HL-60 (cell line): ENCODE data around the gene TPH2.

ENCODE experiments used
- DNase-seq, 2 experiments: peaks; one replicate each; pipeline ENCODE4 v3.0.0-alpha.2; 2010 to 2020; ENCODE audit warnings: low read depth in 1 of 2, low spot score in 1 of 2
- H3K27ac ChIP-seq: fragments of 250-450 bp; sonication (Bioruptor Pico); replicated peaks from 2 replicates; pipeline ENCODE4 v1.5.1; 2020; ENCODE audit warnings: mild to moderate bottlenecking, moderate library complexity
- H3K27me3 ChIP-seq: fragments of 250-450 bp; sonication (Bioruptor Pico); 2 replicates; pipeline ENCODE4 v1.5.1; 2021; ENCODE audit warnings: mild to moderate bottlenecking, moderate library complexity; ENCODE audit not compliant: insufficient read depth, poor library complexity, severe bottlenecking
- H3K4me3 ChIP-seq: replicated peaks from 2 replicates; pipeline ENCODE4 v1.5.1; 2011; ENCODE audit warnings: mild to moderate bottlenecking, control low read depth, low read length; ENCODE audit not compliant: insufficient read depth
- GABPA ChIP-seq: IDR thresholded peaks from 2 replicates; pipeline ENCODE4 v1.6.1; 2012; ENCODE audit warnings: low read depth
- POLR2AphosphoS5 ChIP-seq: IDR thresholded peaks from 2 replicates; pipeline ENCODE4 v1.6.1; 2012; ENCODE audit warnings: low read depth
- SPI1 ChIP-seq: IDR thresholded peaks from 2 replicates; pipeline ENCODE4 v1.6.1; 2012; ENCODE audit warnings: low read depth, mild to moderate bottlenecking, borderline replicate concordance
- TF ChIP-seq, protein P1 (sequence below): IDR thresholded peaks from one replicate; pipeline ENCODE4 v1.5.1; 2011; ENCODE audit warnings: low read length, control low read depth, inconsistent platforms; ENCODE audit not compliant: insufficient read depth
- TF ChIP-seq, protein P2 (sequence below): IDR thresholded peaks from 2 replicates; pipeline ENCODE4 v1.6.1; 2012; ENCODE audit warnings: low read depth; ENCODE audit not compliant: insufficient replicate concordance

TPH2 gene

DNA sequence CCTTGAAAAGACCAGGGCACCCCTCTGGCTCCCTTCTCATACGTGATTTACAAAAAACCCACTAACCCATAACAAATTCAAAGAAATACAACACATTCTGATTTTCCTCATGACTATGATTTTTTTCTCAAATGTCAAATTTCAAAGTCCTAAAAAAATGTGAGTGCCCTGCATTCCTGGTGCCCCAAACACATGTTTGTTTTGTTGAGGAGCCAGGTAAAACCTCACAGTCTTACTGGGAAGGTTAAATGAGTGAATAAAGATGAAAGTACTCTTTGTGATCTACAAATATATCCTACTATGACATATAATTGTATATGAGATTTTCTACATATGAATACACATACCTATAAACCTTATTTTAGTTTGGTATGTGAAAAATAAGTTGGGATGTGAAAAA lies 30.7 kb downstream of the TPH2 start:
- Histone ChIP-seq H3K27me3 (no peaks in the 10 kb centered on the region), H3K27ac (no peak overlapping the region), H3K4me3 (no peak overlapping the region)
- TF ChIP-seq SPI1 (no peak), GABPA (no peak), POLR2AphosphoS5 (no peak)
- TF ChIP-seq, protein P1, sequence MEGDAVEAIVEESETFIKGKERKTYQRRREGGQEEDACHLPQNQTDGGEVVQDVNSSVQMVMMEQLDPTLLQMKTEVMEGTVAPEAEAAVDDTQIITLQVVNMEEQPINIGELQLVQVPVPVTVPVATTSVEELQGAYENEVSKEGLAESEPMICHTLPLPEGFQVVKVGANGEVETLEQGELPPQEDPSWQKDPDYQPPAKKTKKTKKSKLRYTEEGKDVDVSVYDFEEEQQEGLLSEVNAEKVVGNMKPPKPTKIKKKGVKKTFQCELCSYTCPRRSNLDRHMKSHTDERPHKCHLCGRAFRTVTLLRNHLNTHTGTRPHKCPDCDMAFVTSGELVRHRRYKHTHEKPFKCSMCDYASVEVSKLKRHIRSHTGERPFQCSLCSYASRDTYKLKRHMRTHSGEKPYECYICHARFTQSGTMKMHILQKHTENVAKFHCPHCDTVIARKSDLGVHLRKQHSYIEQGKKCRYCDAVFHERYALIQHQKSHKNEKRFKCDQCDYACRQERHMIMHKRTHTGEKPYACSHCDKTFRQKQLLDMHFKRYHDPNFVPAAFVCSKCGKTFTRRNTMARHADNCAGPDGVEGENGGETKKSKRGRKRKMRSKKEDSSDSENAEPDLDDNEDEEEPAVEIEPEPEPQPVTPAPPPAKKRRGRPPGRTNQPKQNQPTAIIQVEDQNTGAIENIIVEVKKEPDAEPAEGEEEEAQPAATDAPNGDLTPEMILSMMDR: no peak
- TF ChIP-seq, protein P2, sequence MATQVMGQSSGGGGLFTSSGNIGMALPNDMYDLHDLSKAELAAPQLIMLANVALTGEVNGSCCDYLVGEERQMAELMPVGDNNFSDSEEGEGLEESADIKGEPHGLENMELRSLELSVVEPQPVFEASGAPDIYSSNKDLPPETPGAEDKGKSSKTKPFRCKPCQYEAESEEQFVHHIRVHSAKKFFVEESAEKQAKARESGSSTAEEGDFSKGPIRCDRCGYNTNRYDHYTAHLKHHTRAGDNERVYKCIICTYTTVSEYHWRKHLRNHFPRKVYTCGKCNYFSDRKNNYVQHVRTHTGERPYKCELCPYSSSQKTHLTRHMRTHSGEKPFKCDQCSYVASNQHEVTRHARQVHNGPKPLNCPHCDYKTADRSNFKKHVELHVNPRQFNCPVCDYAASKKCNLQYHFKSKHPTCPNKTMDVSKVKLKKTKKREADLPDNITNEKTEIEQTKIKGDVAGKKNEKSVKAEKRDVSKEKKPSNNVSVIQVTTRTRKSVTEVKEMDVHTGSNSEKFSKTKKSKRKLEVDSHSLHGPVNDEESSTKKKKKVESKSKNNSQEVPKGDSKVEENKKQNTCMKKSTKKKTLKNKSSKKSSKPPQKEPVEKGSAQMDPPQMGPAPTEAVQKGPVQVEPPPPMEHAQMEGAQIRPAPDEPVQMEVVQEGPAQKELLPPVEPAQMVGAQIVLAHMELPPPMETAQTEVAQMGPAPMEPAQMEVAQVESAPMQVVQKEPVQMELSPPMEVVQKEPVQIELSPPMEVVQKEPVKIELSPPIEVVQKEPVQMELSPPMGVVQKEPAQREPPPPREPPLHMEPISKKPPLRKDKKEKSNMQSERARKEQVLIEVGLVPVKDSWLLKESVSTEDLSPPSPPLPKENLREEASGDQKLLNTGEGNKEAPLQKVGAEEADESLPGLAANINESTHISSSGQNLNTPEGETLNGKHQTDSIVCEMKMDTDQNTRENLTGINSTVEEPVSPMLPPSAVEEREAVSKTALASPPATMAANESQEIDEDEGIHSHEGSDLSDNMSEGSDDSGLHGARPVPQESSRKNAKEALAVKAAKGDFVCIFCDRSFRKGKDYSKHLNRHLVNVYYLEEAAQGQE: no peak
- DNase-seq: no peak

DNA sequence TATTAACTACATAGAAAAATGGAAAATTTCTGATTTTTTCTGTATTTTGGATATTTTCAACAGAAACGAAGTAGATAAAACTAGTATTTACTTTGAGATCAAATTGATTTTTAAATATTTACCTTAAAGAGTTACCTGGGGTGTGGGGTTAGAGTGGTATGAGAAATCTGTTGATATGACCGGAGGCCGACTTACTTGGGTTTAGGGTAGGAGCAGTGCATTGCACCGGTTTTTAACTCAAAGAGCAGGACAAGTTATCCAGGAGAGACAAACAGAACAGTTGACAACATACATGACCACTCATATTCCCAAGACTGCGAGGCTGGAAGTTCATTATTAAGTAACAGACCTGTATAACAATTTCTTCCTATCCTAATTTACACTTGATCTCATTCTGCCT lies 31.4 kb downstream of the TPH2 start:
- no peaks in the 10 kb centered on the region for H3K27me3 ChIP-seq
- H3K27ac ChIP-seq: no peak overlapping the region
- TF ChIP-seq, protein P2: no peak
- TF ChIP-seq SPI1: no peak
- no peak for TF ChIP-seq POLR2AphosphoS5
- TF ChIP-seq, protein P1: no peak
- TF ChIP-seq GABPA: no peak
- no peak for DNase-seq
- H3K4me3 ChIP-seq: no peak overlapping the region

DNA sequence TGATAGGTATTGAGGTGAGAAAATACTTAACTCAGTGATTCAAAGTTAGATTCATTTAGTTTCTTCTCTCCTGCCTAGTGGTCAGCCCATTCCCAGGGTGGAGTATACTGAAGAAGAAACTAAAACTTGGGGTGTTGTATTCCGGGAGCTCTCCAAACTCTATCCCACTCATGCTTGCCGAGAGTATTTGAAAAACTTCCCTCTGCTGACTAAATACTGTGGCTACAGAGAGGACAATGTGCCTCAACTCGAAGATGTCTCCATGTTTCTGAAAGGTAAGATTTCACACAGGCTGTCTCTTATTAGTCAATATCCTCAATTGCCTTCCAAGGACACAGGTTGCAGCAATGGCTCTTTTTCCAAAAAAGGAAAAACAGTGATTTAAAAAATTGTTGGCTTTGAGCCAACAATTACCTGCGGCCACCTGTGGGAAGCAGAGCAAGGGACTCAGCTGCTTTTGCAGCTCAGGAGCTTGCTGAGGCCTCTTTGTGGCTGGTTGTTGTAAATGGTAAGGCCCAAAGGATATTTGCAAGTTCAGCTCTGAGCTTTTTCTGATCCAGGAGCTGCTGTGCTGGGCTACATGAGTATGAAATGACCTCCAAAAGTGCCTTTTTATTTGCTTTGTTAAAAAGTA lies 33.9 kb downstream of the TPH2 start:
- no peak overlapping the region for H3K4me3 ChIP-seq
- H3K27ac ChIP-seq: no peak overlapping the region
- TF ChIP-seq SPI1 (no peak), POLR2AphosphoS5 (no peak), GABPA (no peak)
- TF ChIP-seq, protein P2: no peak
- TF ChIP-seq, protein P1: no peak
- DNase-seq: no peak
- H3K27me3 ChIP-seq: no peaks in the 10 kb centered on the region
